Astrocyte (in vitro differentiated cells and primary cell): ENCODE data around the gene RNASE13. TPM values are rescaled to one million over a fixed set of nuclear protein-coding genes. Genes with fewer than 3 reads are reported as not detected.

Experiments used
- DNase-seq: peaks from one replicate; pipeline ENCODE4 v3.0.0-alpha.2; 2010; ENCODE audit warnings: low read depth
- FAIRE-seq: peaks from 2 replicates; lab custom pipeline; 2011; peaks lifted over from hg19 to GRCh38; lab: Jason Lieb, UNC
- H2AFZ ChIP-seq: 2 replicates; pipeline ENCODE4 v1.6.0; 2012; ENCODE audit warnings: low read depth, low read length, inconsistent platforms
- H3K27ac ChIP-seq: 2 replicates; pipeline ENCODE4 v1.5.1; 2011; ENCODE audit warnings: low read depth, low read length, inconsistent platforms
- H3K27me3 ChIP-seq: 2 replicates; pipeline ENCODE4 v1.6.0; 2011; ENCODE audit warnings: low read length, inconsistent platforms; ENCODE audit not compliant: insufficient read depth
- H3K36me3 ChIP-seq: 2 replicates; pipeline ENCODE4 v1.5.1; 2011; ENCODE audit warnings: low read length, inconsistent platforms; ENCODE audit not compliant: insufficient read depth
- H3K4me1 ChIP-seq: 2 replicates; pipeline ENCODE4 v1.5.1; 2011; ENCODE audit warnings: low read length, inconsistent platforms; ENCODE audit not compliant: insufficient read depth
- H3K4me2 ChIP-seq: 2 replicates; pipeline ENCODE4 v1.6.0; 2012; ENCODE audit warnings: low read length, inconsistent platforms
- H3K4me3 ChIP-seq: 2 replicates; pipeline ENCODE4 v1.5.1; 2011; ENCODE audit warnings: low read depth, mild to moderate bottlenecking, low read length, inconsistent platforms; ENCODE audit not compliant: insufficient read depth
- H3K79me2 ChIP-seq: 2 replicates; pipeline ENCODE4 v1.6.0; 2012; ENCODE audit warnings: mild to moderate bottlenecking, low read length, inconsistent platforms; ENCODE audit not compliant: insufficient read depth
- H3K9ac ChIP-seq: 2 replicates; pipeline ENCODE4 v1.6.0; 2012; ENCODE audit warnings: mild to moderate bottlenecking, low read length, inconsistent platforms
- H3K9me3 ChIP-seq: 2 replicates; pipeline ENCODE4 v1.5.1; 2012; ENCODE audit warnings: low read depth, mild to moderate bottlenecking, low read length, inconsistent platforms; ENCODE audit not compliant: insufficient read depth
- H4K20me1 ChIP-seq: 2 replicates; pipeline ENCODE4 v1.6.0; 2012; ENCODE audit warnings: low read length, inconsistent platforms; ENCODE audit not compliant: insufficient read depth
- H3K27ac Mint-ChIP-seq: one replicate; pipeline ENCODE4 v1.8.0; 2021; ENCODE audit warnings: mild to moderate bottlenecking, mixed read lengths; ENCODE audit not compliant: unreplicated experiment
- H3K27me3 Mint-ChIP-seq: one replicate; pipeline ENCODE4 v1.8.0; 2021; ENCODE audit warnings: low read depth, mixed read lengths; ENCODE audit not compliant: unreplicated experiment
- H3K36me3 Mint-ChIP-seq: one replicate; pipeline ENCODE4 v1.8.0; 2021; ENCODE audit warnings: low read depth, mixed read lengths; ENCODE audit not compliant: unreplicated experiment
- H3K4me1 Mint-ChIP-seq: one replicate; pipeline ENCODE4 v1.8.0; 2021; ENCODE audit warnings: low read depth, mixed read lengths; ENCODE audit not compliant: unreplicated experiment
- H3K4me3 Mint-ChIP-seq: one replicate; pipeline ENCODE4 v1.8.0; 2021; ENCODE audit warnings: mild to moderate bottlenecking, moderate library complexity, mixed read lengths; ENCODE audit not compliant: unreplicated experiment
- H3K9me3 Mint-ChIP-seq: one replicate; pipeline ENCODE4 v1.8.0; 2021; ENCODE audit warnings: mild to moderate bottlenecking, mixed read lengths; ENCODE audit not compliant: unreplicated experiment
- EZH2 ChIP-seq: IDR thresholded peaks from 2 replicates; pipeline ENCODE4 v1.6.1; 2012; ENCODE audit warnings: mild to moderate bottlenecking, low read length, inconsistent platforms; ENCODE audit not compliant: insufficient read depth
- total RNA-seq: library from RNA; stranded (reverse); gene quantifications from 2 replicates; pipeline ENCODE4 v1.2.1, GENCODE V29; 2021
- TF ChIP-seq, protein P1 (sequence below): IDR thresholded peaks from 2 replicates; pipeline ENCODE4 v1.5.1; 2011; ENCODE audit warnings: low read depth, mild to moderate bottlenecking, inconsistent platforms, low read length, moderate library complexity; ENCODE audit not compliant: insufficient read depth

RNASE13 gene
- total RNA-seq, 1 donor from 2014 or later: not detected

DNA sequence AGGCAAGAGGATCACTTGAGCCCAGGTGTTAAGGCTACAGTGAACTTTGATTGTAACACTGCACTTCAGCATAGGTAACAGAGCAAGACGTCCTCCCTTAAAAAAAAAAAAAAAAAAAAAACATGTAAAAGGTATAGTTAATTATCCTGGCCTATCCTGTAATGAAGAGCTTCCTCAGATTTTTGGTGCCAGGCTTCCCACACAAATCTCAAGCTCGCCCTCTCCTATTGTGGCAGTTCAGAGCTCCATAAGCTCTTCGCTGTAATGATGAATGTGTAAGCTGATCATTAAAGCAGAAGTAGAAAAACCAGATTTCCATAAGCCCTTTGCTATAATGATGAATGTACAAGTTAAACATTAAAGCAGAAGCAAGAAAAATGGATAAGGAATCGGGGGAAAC lies 37.5 kb downstream of the RNASE13 start:
- Mint-ChIP-seq H3K9me3 (no peaks in the 10 kb centered on the region), H3K36me3 (peaks cover 15% of the 10 kb centered on the region), H3K4me1 (peaks cover 14% of the 10 kb centered on the region), H3K4me3 (no peak overlapping the region), H3K27me3 (no peaks in the 10 kb centered on the region), H3K27ac (no peak overlapping the region)
- no peak for TF ChIP-seq EZH2
- TF ChIP-seq, protein P1, sequence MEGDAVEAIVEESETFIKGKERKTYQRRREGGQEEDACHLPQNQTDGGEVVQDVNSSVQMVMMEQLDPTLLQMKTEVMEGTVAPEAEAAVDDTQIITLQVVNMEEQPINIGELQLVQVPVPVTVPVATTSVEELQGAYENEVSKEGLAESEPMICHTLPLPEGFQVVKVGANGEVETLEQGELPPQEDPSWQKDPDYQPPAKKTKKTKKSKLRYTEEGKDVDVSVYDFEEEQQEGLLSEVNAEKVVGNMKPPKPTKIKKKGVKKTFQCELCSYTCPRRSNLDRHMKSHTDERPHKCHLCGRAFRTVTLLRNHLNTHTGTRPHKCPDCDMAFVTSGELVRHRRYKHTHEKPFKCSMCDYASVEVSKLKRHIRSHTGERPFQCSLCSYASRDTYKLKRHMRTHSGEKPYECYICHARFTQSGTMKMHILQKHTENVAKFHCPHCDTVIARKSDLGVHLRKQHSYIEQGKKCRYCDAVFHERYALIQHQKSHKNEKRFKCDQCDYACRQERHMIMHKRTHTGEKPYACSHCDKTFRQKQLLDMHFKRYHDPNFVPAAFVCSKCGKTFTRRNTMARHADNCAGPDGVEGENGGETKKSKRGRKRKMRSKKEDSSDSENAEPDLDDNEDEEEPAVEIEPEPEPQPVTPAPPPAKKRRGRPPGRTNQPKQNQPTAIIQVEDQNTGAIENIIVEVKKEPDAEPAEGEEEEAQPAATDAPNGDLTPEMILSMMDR: no peak
- Histone ChIP-seq H3K79me2 (peaks cover 3% of the 10 kb centered on the region), H3K4me3 (no peak overlapping the region), H3K9me3 (no peaks in the 10 kb centered on the region), H3K4me1 (peaks cover 7% of the 10 kb centered on the region), H4K20me1 (peaks cover 5% of the 10 kb centered on the region), H3K27me3 (no peaks in the 10 kb centered on the region), H3K4me2 (no peak overlapping the region), H3K36me3 (peaks cover 36% of the 10 kb centered on the region), H2AFZ (no peak overlapping the region), H3K9ac (no peak overlapping the region), H3K27ac (no peak overlapping the region)
- no peak for FAIRE-seq
- no peak for DNase-seq

DNA sequence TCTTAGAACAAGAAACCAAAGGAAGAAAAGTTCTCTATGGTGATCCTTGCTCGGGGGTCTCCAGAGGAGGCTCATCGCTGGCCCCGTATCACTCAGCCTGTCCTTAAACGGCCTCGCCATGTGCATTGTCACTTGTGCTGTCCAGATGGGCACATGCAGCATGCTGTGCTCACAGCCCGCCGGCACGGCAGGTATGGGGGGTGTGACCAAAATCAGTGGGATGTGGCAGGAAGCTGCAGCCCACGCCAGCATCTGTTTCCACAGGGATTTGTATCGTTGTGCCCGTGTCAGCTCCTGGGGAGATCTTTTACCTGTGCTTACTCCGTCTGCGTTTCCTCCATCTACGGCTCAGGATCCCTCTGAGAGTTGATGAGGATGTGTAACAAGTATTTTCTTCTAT lies 38.1 kb downstream of the RNASE13 start:
- Histone ChIP-seq H3K4me3 (no peak overlapping the region), H3K27me3 (no peaks in the 10 kb centered on the region), H3K79me2 (peaks cover 9% of the 10 kb centered on the region), H2AFZ (no peak overlapping the region), H3K36me3 (peaks cover 36% of the 10 kb centered on the region), H4K20me1 (peaks cover 10% of the 10 kb centered on the region), H3K27ac (no peak overlapping the region), H3K4me2 (no peak overlapping the region), H3K9me3 (no peaks in the 10 kb centered on the region), H3K9ac (no peak overlapping the region), H3K4me1 (peaks cover 7% of the 10 kb centered on the region)
- H3K4me3 Mint-ChIP-seq: no peak overlapping the region
- no peak for TF ChIP-seq EZH2
- TF ChIP-seq, protein P1: no peak
- FAIRE-seq (no peak), DNase-seq (no peak)
- H3K27ac Mint-ChIP-seq: no peak overlapping the region
- H3K9me3 Mint-ChIP-seq: no peaks in the 10 kb centered on the region
- no peaks in the 10 kb centered on the region for H3K27me3 Mint-ChIP-seq
- H3K36me3 Mint-ChIP-seq: peaks cover 15% of the 10 kb centered on the region
- H3K4me1 Mint-ChIP-seq: peaks cover 14% of the 10 kb centered on the region

DNA sequence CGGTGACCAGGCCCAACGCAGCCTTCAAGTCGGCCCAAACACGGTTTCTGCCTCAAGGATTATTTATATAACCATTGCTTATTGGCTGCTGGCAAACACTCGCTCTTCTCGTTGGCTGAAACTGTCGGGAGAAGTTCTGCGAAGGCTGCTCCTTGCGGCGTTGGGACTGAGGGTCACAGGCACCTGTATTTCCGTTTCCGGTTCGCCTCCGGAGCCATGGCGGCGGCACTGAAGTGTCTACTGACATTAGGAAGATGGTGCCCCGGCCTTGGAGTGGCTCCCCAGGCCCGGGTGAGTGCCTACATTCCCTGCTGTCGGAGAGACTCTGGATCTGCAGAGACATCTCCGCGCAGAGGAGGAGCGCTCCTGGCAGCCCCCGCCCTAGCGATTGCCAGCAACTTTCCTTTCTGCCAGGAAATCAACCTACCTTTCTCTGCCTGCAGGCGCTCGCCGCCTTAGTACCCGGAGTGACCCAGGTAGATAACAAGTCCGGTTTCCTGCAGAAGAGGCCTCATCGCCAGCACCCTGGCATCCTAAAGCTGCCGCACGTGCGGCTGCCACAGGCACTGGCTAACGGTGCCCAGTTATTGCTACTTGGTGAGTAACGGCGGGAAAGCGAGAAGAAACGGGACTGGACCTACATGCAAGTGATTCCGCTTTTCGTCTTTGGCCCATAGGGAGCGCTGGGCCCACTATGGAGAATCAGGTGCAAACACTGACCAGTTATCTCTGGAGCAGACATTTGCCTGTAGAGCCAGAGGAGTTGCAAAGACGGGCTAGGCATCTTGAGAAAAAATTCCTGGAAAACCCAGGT lies 44.6 kb downstream of the RNASE13 start, which contains the start of gene METTL17:
Gene METTL17, plus strand, starts transcription at position 194 of the 814 bp plus-strand sequence. Its CDS starts 23 bp downstream, at position 217.
- Histone ChIP-seq H3K27me3 (no peaks in the 10 kb centered on the region), H3K27ac (peak within 1 kb of the TSS; percentile 72), H2AFZ (peak within 1 kb of the TSS; percentile 91), H4K20me1 (peaks cover 18% of the 10 kb centered on the region), H3K9me3 (no peaks in the 10 kb centered on the region), H3K36me3 (peaks cover 24% of the 10 kb centered on the region), H3K4me2 (peak within 1 kb of the TSS; percentile 86), H3K4me3 (peak within 1 kb of the TSS; percentile 90), H3K9ac (peak within 1 kb of the TSS; percentile 82), H3K4me1 (peaks cover 23% of the 10 kb centered on the region), H3K79me2 (peaks cover 27% of the 10 kb centered on the region)
- H3K9me3 Mint-ChIP-seq: no peaks in the 10 kb centered on the region
- H3K4me1 Mint-ChIP-seq: peaks cover 33% of the 10 kb centered on the region
- H3K27ac Mint-ChIP-seq: peak within 1 kb of the TSS; percentile 78
- H3K4me3 Mint-ChIP-seq: peak within 1 kb of the TSS; percentile 97
- TF ChIP-seq, protein P1: peak; percentile 34
- no peak for TF ChIP-seq EZH2
- DNase-seq (peak; percentile 97), FAIRE-seq (no peak)
- peaks cover 6% of the 10 kb centered on the region for H3K36me3 Mint-ChIP-seq
- no peaks in the 10 kb centered on the region for H3K27me3 Mint-ChIP-seq
